ENCODE measurements around the gene SYT17.

The SYT17 gene

DNA sequence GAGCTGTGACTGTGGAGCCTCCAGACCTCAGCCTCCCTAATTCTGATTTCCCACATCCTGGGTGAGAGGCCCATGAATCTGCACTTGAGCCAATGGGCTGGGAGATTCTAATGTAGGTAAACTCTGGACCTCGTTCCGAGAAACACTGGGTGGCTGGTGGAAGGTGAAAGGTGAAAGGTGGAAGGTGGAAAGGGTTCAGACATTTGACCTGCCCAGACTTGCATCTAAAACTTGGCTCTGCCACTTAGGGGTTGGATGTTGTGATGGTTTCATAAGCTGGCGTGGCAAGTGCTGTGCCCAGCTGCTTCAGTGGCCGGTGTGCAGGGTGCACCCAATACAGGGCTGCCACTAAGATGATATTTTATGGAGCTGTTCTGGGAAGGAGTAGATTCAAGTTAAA, 24.8 kb downstream of the SYT17 start:
- DNase-seq, result no peak
- in situ Hi-C loops (cut with HindIII; ENCODE audit: low pct_ligation_motif_present, low pct_unique_long_range_greater_than_20kb, low sequenced_read_pairs), result no loop called here

DNA sequence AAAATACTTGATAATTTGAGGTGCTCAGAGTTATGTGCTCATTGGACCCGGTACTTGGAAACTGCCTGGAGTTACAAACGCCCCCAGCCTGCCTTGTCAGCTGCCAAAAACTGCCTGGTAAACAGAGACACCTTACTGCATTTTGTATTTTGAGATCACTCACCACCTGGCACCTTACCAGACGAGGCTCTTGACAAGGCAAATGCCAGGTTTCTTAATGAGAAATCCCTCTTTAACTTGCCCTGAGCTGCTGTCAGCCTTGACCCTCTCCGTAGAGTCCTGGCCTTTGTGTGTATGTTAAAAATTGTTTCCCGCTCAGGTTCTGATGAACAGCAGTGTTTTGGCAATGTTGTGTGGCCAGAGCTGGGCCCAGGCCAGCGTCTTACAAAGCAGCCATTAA, 28.8 kb downstream of the SYT17 start:
- no peak for DNase-seq
- in situ Hi-C loops (cut with HindIII; ENCODE audit: low pct_ligation_motif_present, low pct_unique_long_range_greater_than_20kb, low sequenced_read_pairs), result no loop called here

DNA sequence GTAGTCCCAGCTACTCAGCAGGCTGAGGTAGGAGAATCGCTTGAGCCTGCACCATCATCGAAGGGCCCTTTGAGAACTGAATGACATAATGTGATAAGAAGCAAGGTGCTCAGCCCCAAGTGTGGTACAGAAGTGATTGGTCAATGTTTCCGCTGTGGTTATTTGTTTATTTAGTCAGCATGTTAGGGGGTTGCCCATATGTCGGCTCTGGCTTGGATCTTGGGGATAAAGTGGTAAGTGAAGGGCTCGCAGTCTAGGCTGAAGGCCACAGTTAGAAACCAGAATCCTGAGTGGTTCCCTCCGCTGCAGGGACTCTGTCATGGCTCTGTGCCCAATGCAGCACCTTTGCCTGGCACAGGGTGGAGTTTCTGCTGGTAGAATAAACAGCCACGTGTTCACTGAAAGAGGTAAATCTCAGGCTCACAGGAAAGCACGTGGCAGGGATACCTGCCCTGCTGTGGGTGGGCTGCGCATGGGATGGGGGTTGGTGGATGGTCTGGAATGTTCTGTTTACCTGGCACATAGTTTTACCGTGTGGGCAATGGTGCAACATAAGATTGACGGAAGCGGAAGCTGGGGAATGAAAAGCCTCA, 35.4 kb downstream of the SYT17 start:
- DNase-seq, result no peak
- in situ Hi-C loops (cut with HindIII; ENCODE audit: low pct_ligation_motif_present, low pct_unique_long_range_greater_than_20kb, low sequenced_read_pairs), result no loop called here

DNA sequence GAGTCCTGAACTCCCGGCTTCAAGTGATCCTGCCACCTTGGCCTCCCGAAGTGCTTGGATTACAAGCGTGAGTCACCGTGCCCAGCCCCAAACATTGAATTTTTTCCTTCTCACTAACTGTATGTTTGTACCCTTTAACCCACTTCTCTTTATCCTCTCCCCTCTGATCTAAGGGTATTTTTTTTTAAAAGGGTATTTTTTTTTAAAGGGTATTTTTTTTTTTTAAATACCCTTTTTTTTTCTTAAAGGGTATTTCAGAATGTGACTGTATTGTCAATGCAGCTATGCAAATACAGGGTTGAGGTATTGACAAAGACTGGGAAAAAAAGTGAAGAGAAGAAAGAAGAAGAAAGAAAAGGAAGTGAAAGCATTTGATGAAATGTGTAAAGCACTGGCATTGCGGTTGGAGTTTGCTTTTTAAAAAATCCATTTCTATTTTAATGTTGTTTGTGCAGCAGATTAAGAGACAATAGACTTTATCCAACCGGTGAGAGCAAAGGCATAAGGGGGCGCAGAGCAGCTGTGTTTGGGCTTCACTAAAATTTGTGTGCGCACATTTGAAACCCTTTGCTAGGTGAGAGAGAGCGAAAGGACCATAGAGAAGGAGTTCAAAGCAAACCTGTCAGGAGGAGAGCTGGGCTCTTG, 42.4 kb downstream of the SYT17 start:
- in situ Hi-C loops (cut with HindIII; ENCODE audit: low pct_ligation_motif_present, low pct_unique_long_range_greater_than_20kb, low sequenced_read_pairs), result no loop called here
- DNase-seq, result no peak

DNA sequence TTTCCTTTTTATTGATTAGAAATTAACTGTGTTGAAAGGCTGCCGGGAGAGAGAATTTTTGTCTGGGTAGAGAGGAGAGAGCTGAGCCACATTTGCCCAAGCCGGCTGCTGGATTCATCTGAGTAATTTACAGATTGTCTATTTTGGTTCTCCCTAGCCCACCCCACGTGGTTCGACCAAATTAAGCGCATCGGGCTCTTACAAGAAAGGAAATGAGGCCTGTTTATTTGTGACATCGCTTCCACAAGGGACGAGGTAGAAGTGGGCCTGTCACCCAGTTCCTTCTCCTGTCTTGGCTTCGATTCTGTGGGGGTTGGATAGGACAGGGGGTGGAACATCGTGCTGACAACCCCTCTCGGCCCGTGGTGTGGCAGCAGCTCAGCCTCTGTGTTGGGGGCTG, 42.9 kb downstream of the SYT17 start:
- in situ Hi-C loops (cut with HindIII; ENCODE audit: low pct_ligation_motif_present, low pct_unique_long_range_greater_than_20kb, low sequenced_read_pairs), result no loop called here
- DNase-seq, result no peak

DNA sequence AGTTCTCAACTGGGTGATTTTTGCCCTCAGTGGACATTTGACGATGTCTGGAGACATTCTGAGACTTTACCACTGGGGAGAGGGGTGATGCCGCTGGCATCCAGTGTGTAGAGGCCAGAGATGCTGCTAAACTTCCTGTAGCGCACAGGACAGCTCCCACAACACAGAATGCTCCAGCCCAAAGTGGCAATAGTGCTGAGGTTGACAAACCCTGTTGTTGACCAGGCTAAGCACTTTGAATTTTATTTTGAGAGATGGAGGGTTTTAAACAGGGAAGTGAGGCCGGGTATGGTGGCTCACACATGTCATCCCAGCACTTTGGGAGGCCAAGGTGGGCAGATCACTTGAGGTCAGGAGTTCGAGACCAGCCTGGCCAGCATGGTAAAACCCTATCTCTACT, 44.0 kb downstream of the SYT17 start:
- DNase-seq, result no peak
- in situ Hi-C loops (cut with HindIII; ENCODE audit: low pct_ligation_motif_present, low pct_unique_long_range_greater_than_20kb, low sequenced_read_pairs), result no loop called here

DNA sequence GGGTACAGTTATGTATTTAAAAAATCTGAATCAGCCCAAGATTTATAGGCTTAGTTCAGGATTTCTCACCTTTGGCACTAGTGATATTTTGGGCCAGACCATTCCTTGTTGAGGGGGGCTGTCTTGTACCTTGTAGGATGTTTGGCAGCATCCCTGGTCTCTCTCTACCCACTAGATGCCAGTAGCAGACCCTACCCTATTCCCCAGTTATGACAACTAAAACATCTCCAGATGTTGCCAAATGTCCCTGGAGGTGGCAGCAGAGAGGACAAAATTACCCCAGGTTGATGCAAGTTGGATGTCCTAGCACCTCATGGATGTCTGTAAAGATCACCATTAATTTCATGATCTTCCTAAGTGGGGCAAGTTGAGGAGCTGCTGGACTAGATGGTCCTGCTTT, 45.8 kb downstream of the SYT17 start:
- DNase-seq, result no peak
- in situ Hi-C loops (cut with HindIII; ENCODE audit: low pct_ligation_motif_present, low pct_unique_long_range_greater_than_20kb, low sequenced_read_pairs), result no loop called here

DNA sequence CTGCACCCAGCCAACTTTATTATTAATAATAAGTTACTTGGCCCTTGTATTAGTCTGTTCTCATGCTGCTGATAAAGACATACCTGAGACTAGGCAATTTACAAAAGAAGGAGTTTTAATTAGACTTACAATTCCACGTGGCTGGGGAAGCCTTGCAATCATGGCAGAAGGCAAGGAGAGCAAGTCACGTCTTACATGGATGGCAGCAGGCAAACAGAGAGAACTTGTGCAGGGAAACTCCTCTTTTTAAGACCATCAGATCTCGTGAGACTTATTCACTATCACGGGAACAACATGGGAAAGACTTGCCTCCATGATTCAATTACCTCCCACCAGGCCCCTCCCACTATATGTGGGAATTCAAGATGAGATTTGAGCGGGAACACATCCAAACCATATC, 47.7 kb downstream of the SYT17 start:
- in situ Hi-C loops (cut with HindIII; ENCODE audit: low pct_ligation_motif_present, low pct_unique_long_range_greater_than_20kb, low sequenced_read_pairs), result no loop called here

DNA sequence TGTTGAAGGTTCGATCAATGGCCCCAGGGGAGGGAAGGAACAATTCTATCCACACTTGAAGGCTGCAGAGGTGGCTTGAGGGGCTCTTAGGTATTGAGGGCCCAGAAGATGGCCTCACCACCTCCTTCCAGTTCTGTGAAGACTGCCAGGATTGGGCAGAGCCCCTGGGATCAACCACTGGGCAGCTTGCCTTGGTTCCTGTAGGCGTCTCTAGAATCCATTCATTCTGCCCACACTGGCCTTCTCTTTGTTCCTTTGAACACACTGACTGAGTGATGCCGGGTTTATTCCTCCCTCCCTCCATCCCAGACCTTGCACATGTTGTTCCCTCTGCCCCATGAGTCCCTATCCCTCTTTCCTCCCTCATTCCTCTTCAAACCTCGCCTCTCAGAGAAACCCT, 50.5 kb downstream of the SYT17 start:
- no peak for DNase-seq
- in situ Hi-C loops (cut with HindIII; ENCODE audit: low pct_ligation_motif_present, low pct_unique_long_range_greater_than_20kb, low sequenced_read_pairs), result no loop called here

More for the DNA sequence above, 47.7 kb downstream of the SYT17 start:
- DNase-seq, result no peak

DNA sequence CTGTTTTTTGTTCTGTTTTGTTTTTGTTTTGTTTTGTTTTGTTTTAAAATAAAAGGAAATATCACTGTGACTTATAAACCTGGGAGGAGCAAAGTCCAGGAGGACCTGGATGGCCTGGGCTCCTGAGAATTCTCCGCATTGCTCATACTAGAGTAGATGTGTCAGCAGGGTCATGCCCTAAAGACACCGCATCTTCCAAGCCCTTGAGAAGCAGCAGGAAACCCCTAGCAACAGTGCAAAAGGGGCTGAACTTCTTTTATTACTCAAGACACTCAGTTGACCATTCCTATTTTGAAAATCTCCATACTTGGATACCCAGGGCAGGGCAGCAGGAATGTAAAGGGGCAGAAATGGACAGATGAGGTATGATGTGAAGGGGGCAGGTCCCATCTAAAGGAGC, 51.8 kb downstream of the SYT17 start:
- in situ Hi-C loops (cut with HindIII; ENCODE audit: low pct_ligation_motif_present, low pct_unique_long_range_greater_than_20kb, low sequenced_read_pairs), result no loop called here
- no peak for DNase-seq

DNA sequence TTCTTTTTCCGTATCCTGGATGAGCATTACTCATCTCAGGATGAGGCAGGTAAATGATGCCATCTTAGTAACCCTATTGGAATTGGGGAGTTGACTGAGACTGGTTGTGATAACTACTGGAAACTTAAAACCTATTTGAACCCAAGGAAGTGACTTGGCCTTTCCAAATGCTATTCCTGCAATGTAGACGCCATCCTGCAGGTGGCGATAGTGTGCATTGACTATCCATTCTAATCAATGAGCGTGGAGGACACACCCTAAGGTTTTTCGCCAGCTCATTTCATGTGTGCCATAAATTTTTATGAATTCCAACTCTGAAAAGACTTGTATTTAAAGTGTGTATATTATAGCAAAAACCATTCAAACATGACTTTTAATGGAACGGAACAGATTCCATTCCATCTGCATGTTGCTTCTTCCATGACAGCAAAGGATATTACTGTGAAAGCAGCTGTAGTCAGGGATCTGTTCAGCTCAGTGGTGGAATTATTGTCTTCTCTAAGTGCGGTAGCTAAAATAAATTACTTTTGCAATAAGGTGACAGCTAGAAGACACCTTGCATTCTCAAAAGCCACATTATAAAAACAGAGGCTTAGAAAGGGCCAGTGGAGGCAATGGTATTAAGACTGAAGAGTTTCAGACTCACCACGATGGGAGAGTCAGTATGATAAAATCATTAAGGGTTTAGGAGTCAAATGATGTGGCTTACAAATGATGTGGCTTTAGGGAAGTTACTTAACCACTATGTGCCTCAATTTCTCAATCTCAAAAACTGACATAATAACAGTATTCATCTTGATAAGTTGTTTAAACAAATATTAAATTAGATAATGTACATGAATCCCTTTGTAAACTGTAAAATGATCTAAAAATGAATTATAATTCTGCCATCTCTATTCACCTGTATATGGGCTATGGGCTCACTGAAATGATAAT, 55.5 kb downstream of the SYT17 start:
- peak; percentile 61 for DNase-seq
- in situ Hi-C loops (cut with HindIII; ENCODE audit: low pct_ligation_motif_present, low pct_unique_long_range_greater_than_20kb, low sequenced_read_pairs), result no loop called here

DNA sequence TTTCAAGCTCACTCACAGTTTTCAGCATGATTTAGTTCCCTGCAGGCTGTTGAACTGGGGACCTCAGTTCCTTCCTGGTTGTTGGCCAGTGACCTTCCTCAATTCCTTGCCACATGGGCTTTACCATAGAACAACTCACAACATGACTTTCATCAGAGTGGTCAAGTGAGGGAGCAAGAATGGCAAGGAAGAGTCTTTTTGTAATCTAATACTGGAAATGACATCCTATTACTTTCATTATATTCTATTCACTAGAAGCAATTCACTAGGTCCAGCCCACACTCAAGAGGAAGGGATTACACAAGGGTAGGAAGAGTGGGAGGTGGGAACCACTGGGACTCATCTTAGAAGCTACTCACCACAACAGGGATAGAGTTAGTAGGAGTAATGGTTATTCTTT, 57.6 kb downstream of the SYT17 start:
- in situ Hi-C loops (cut with HindIII; ENCODE audit: low pct_ligation_motif_present, low pct_unique_long_range_greater_than_20kb, low sequenced_read_pairs), result no loop called here
- DNase-seq, result no peak

DNA sequence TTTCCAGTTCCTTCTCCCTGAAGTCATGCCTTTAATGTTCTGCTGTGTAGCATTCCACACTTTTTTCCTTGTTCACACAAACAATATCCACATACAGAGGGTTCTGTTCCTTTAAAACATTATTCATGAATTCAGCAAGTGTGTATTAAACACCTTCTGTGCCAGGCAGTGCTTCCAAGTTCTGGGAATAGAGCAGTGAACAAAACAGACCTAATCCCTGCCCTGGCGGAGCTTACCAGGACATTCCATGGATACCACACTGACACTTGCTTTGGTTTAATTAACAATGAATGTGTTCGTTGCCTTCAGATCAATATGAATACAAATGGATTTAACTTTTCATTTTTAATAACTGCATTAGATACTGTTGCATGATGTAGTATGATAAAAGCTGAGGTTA, 59.6 kb downstream of the SYT17 start:
- in situ Hi-C loops (cut with HindIII; ENCODE audit: low pct_ligation_motif_present, low pct_unique_long_range_greater_than_20kb, low sequenced_read_pairs), result no loop called here
- DNase-seq, result no peak

DNA sequence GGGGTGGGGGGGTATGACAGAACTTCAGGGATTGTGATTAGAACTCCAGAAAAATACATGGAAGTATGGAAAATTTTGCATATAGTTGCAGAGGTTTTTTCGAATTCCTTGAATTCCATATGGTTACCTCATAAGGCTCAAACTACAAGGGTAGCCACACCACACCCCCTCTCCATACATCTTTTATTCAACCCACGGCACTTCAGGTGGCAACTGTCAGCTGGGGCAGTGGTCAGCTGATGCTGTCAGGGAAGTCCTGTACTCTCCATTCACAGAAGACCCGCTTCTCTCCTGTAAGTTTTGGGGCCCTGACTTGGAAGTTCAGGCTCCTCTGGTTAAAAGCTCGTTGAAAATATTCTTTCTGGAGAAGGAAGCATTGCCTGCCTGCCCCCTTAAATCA, 60.0 kb downstream of the SYT17 start:
- in situ Hi-C loops (cut with HindIII; ENCODE audit: low pct_ligation_motif_present, low pct_unique_long_range_greater_than_20kb, low sequenced_read_pairs), result no loop called here
- no peak for DNase-seq

DNA sequence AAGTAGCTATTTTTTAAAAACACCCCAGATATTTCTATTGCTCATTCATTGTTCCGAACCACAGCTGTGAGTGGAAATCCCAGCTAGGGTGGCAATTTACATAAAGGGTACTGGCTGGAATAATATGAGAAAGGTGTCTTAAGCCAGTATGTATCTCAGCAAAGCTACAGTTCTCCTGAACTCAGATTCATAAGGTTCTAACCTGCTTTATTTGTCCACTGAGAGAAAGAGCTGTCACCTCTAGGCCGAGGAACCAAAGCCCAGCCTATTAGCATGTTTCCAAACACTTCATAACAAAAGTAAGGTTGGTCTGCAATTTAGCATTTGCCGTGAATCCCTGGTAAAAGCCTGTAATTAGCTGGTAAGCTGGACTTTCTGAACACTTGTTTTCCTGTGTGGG, 60.5 kb downstream of the SYT17 start:
- DNase-seq, result no peak
- in situ Hi-C loops (cut with HindIII; ENCODE audit: low pct_ligation_motif_present, low pct_unique_long_range_greater_than_20kb, low sequenced_read_pairs), result no loop called here

DNA sequence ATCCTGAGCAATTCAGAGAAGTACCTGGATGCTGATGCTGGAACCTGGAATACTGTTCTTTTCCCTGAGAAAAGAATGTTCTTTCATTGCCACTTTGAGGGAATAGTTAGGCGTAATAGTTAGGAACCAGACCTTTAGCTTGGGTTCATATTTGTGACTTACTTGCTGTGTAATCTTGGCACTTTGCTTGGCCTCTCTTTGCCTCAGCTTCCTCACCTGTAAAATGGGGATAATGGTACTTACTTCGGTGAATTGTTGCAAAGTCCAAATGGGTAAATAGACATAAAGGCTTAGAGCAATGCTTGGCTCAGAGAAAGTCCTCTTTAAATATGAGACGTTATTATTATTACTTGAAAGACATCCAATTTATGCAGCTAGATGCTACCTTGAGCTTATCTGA, 62.5 kb downstream of the SYT17 start:
- in situ Hi-C loops (cut with HindIII; ENCODE audit: low pct_ligation_motif_present, low pct_unique_long_range_greater_than_20kb, low sequenced_read_pairs), result no loop called here
- no peak for DNase-seq

DNA sequence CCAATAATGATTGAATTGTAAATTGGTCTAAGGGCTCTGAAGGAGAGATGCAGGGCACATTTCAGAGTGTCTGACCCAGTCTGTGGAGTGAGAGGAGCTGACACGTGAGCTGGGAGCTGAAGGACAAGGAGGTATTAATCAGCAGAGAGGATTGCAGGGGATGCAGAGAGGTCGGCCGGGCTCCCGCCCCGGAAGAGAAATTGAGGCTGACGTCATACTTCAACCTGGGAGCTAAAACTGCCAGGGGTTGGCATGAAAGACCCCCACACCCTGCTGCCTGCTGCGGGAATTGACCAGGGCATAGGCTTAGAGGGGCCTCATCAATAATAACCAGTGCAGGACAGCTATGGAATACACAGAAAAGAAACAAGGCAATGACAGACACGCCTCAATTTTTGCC, 63.8 kb downstream of the SYT17 start:
- in situ Hi-C loops (cut with HindIII; ENCODE audit: low pct_ligation_motif_present, low pct_unique_long_range_greater_than_20kb, low sequenced_read_pairs), result no loop called here
- DNase-seq, result no peak

DNA sequence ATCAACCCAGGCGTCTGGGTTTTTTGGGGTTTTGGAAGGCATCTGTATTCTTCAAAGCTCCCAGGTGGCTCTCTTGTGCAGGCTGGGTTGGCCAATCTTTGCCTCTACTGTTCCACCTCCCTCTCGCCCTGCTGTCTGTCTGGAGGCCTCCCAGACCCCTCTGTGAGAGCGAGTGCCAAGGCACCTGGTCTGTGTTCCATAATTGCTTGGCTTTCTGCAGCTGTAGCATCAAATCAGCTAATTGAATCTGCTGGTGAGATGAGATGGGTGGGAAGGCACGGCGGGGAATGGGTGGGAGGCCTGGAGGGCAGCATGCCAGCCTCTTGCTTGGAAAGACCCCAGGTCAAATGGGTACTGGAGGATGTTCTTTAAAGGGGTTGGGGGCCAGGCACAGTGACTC, 64.9 kb downstream of the SYT17 start:
- in situ Hi-C loops (cut with HindIII; ENCODE audit: low pct_ligation_motif_present, low pct_unique_long_range_greater_than_20kb, low sequenced_read_pairs), result no loop called here
- no peak for DNase-seq

DNA sequence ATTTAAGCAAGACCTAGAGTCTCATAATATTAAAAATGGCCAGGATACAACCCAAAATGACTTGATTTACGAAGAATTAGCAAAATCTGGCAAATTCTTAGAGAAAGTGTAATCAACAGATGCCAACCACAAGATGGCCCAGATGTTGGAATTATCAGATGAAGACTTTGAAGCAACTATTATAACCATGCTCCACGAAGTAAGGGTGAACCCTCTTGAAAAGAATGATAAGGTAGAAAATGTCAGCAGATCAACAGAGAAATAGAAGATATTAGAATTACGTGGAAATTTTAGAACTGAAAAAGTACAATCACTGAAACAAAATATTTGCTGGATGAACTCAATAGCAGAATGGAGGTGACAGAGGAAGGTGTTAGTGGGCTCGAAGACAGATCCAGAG, 67.4 kb downstream of the SYT17 start:
- DNase-seq, result no peak
- in situ Hi-C loops (cut with HindIII; ENCODE audit: low pct_ligation_motif_present, low pct_unique_long_range_greater_than_20kb, low sequenced_read_pairs), result no loop called here

DNA sequence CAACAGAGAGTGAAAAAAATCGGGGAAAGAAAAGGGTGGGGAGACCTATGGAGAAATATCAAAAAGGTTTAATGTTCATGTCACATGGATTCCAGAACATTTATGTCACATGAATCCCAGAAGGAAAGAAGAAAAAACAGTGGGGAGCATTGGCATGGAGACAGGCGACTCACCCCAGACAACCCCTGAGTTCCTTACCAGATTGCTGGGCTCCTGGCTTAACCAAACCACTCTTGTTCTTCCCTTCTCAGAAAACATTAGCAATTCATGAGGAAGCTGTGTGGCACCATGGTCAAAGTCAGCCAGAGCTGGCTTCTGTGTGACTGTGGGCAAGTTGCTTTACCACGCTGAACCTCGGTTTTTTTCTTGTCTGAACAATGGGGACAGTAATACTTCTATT, 67.8 kb downstream of the SYT17 start:
- in situ Hi-C loops (cut with HindIII; ENCODE audit: low pct_ligation_motif_present, low pct_unique_long_range_greater_than_20kb, low sequenced_read_pairs), result no loop called here
- DNase-seq, result no peak

All from ACHN (cell line).